Transverse colon (tissue), 4 donors: ENCODE measurements around the gene KRT85. TPM values are rescaled to one million over a fixed set of nuclear protein-coding genes. Genes with fewer than 3 reads are reported as not detected.

ENCODE experiments used
- DNase-seq: peaks from one replicate; pipeline ENCODE4 v3.0.0-alpha.2; 2019
- H3K27ac ChIP-seq, 4 donors: fragments of 200-600 bp; sonication (generic); 2 replicates each; pipeline ENCODE4 v1.5.1; 2016 to 2018; ENCODE audit warnings: inconsistent platforms in 4 of 4
- H3K27me3 ChIP-seq: fragments of 200-600 bp; sonication (generic); 2 replicates; pipeline ENCODE4 v1.5.1; 2017; ENCODE audit warnings: inconsistent platforms
- H3K36me3 ChIP-seq, 4 donors: fragments of 200-600 bp; sonication (generic); 2 replicates each; pipeline ENCODE4 v1.5.1; 2017 to 2019; ENCODE audit warnings: inconsistent platforms in 4 of 4
- H3K4me1 ChIP-seq, 4 donors: fragments of 200-600 bp; sonication (generic); 2 replicates each; pipeline ENCODE4 v1.5.1; 2017 to 2020; ENCODE audit warnings: inconsistent platforms in 4 of 4
- H3K4me3 ChIP-seq, 4 donors: fragments of 200-600 bp; sonication (generic); 1 replicate in 1 of 4; 2 replicates in 3 of 4; pipeline versions ENCODE4 v1.5.1 to v1.6.1; 2017 to 2019; ENCODE audit warnings: inconsistent platforms in 4 of 4
- H3K9me3 ChIP-seq, 2 donors: fragments of 200-600 bp; sonication (generic); 2 replicates each; pipeline ENCODE4 v1.5.1; 2017 to 2019; ENCODE audit warnings: inconsistent platforms in 2 of 2
- EP300 ChIP-seq: sonication (generic); formaldehyde crosslinking; IDR thresholded peaks from one replicate; pipeline ENCODE4 v1.6.1; 2017; ENCODE audit warnings: antibody characterized with exemption, low read depth
- POLR2A ChIP-seq: fragments of 450-650 bp; IDR thresholded peaks from one replicate; pipeline ENCODE4 v1.6.1; 2016; ENCODE audit warnings: antibody characterized with exemption, mild to moderate bottlenecking, moderate library complexity
- POLR2AphosphoS5 ChIP-seq, 3 donors: sonication (generic); formaldehyde crosslinking; IDR thresholded peaks; one replicate each; pipeline ENCODE4 v1.6.1; 2016; ENCODE audit warnings: antibody characterized with exemption in 3 of 3
- WGBS, 2 donors: methylation state at CpG; one replicate each; pipeline ENCODE4 v1.1.5; 2018; ENCODE audit warnings: low coverage in 1 of 2; 5-methylcytosine and 5-hydroxymethylcytosine counted together
- in situ Hi-C, 4 donors: fragments of 200-750 bp; cut with MboI; loops; one replicate each; pipeline versions ENCODE4 v1.15.0 to v1.15.1; 2017; ENCODE audit warnings: low sequenced_read_pairs in 3 of 4, low pct_ligation_motif_present in 1 of 4, low pct_unique_long_range_greater_than_20kb in 1 of 4
- intact Hi-C: fragments of 100-400 bp; cut with DNase I; formaldehyde crosslinking; loops from one replicate; pipeline ENCODE4 v1.15.1; 2023; ENCODE audit warnings: low total_unique reads
- total RNA-seq, 4 donors: library from RNA; depleted of rRNA; stranded (reverse); fragments of >200 nt; gene quantifications; one replicate each; pipeline ENCODE4 v1.1.0, GENCODE V29; 2016
- TF ChIP-seq, protein P1 (sequence below), 5 experiments: fragments of 200-600 bp in 3 of 5; fragments of 450-650 bp in 2 of 5; sonication (generic) in 3 of 5; IDR thresholded peaks; 1 replicate in 2 of 5; 2 replicates in 3 of 5; pipeline ENCODE4 v1.5.1; 2016 to 2017; ENCODE audit warnings: antibody characterized with exemption in 5 of 5, inconsistent platforms in 3 of 5, mild to moderate bottlenecking in 2 of 5, moderate library complexity in 1 of 5

Gene KRT85
- not detected for total RNA-seq

DNA sequence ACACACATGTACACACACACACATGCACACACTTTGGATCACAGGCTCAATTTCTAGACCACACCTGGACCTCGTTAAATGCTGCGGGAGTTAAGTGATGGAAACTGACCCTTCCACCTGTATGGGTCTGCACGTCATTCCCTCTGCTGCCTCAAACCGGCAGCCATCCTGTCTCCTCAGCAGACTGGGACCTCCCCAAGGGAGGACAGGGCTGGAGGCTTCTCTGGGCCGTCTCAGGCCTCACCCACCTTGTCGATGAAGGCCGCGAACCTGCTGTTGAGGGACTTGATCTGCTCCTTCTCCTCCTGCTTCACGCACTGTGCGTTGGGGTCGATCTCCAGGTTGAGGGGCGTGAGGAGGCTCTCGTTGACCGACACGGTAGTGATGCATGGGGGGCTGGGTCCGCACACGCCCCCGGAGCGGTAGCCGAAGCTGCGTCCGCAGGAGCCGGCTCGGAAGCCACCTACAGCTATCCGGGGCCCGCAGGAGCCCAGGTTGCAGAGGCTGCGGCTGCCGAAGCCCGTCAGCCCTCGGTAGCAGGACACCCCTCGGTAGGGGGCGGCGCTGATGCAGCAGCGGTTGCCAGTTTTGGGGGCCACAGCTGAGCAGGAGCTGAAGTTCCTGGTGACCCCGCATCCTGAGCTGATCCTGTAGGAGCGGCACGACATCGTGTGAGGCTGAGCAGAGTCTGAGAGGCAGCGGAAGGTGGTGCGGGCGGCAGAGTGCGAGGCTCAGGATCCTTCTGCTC lies at the start of gene KRT85:
Gene KRT85, minus strand, starts transcription at position 744 of the 748 bp plus-strand sequence. Its CDS starts 76 bp downstream, at position 668.
- no peaks in the 10 kb centered on the region for H3K36me3 ChIP-seq
- H3K4me1 ChIP-seq, result peaks cover 0 to 5% (median 0%) of the 10 kb centered on the region in 4 donors
- intact Hi-C loops, result no loop called here
- TF ChIP-seq POLR2A (no peak), POLR2AphosphoS5 (IDR thresholded peaks at IDR 0.05) (no peak), EP300 (no peak)
- TF ChIP-seq, protein P1, sequence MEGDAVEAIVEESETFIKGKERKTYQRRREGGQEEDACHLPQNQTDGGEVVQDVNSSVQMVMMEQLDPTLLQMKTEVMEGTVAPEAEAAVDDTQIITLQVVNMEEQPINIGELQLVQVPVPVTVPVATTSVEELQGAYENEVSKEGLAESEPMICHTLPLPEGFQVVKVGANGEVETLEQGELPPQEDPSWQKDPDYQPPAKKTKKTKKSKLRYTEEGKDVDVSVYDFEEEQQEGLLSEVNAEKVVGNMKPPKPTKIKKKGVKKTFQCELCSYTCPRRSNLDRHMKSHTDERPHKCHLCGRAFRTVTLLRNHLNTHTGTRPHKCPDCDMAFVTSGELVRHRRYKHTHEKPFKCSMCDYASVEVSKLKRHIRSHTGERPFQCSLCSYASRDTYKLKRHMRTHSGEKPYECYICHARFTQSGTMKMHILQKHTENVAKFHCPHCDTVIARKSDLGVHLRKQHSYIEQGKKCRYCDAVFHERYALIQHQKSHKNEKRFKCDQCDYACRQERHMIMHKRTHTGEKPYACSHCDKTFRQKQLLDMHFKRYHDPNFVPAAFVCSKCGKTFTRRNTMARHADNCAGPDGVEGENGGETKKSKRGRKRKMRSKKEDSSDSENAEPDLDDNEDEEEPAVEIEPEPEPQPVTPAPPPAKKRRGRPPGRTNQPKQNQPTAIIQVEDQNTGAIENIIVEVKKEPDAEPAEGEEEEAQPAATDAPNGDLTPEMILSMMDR (IDR thresholded peaks at IDR 0.05), result no peak
- H3K4me3 ChIP-seq, result no peak within 1 kb of the TSS
- H3K27me3 ChIP-seq, result no peaks in the 10 kb centered on the region
- DNase-seq, result no peak
- in situ Hi-C loops, result no loop called here
- no peaks in the 10 kb centered on the region for H3K9me3 ChIP-seq
- WGBS, 2 donors, result 60 to 87% methylated on average over 1 to 24 of the region's 42 CpGs
- H3K27ac ChIP-seq, result no peak within 1 kb of the TSS

DNA sequence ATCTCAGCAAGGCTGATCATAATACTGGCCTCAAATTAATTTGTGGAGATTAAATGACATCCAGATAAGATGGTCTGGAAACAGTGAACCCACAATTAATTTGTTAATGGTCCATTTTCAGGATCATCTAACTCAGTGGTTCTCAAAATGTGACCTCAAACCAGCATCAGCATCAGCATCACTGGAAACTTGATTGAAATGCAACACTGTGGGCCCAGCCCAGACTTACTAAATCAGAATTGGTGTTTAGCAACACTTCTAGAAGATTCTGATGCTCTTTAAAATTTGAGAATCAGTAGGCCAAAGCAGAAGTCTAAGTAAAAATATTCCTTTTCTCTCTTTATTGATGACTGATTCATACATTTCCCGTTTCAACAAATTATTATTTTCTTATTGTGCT lies 49.5 kb upstream of the KRT85 start:
- in situ Hi-C loops, result no loop called here
- peaks cover 0 to 14% (median 0%) of the 10 kb centered on the region in 4 donors for H3K4me1 ChIP-seq
- WGBS, 2 donors, result 84 to 100% methylated on average over 1 of the region's 1 CpG
- H3K4me3 ChIP-seq, result no peak overlapping the region
- H3K27me3 ChIP-seq, result no peaks in the 10 kb centered on the region
- no peaks in the 10 kb centered on the region for H3K9me3 ChIP-seq
- peak overlapping the region in 3 of 4 donors; percentile 27 to 38 (median 34) for H3K27ac ChIP-seq
- intact Hi-C loops, result no loop called here
- no peak for DNase-seq
- TF ChIP-seq EP300, result no peak
- no peak for TF ChIP-seq POLR2A
- TF ChIP-seq, protein P1 (IDR thresholded peaks at IDR 0.05), result no peak
- TF ChIP-seq POLR2AphosphoS5 (IDR thresholded peaks at IDR 0.05), result no peak
- no peaks in the 10 kb centered on the region for H3K36me3 ChIP-seq

DNA sequence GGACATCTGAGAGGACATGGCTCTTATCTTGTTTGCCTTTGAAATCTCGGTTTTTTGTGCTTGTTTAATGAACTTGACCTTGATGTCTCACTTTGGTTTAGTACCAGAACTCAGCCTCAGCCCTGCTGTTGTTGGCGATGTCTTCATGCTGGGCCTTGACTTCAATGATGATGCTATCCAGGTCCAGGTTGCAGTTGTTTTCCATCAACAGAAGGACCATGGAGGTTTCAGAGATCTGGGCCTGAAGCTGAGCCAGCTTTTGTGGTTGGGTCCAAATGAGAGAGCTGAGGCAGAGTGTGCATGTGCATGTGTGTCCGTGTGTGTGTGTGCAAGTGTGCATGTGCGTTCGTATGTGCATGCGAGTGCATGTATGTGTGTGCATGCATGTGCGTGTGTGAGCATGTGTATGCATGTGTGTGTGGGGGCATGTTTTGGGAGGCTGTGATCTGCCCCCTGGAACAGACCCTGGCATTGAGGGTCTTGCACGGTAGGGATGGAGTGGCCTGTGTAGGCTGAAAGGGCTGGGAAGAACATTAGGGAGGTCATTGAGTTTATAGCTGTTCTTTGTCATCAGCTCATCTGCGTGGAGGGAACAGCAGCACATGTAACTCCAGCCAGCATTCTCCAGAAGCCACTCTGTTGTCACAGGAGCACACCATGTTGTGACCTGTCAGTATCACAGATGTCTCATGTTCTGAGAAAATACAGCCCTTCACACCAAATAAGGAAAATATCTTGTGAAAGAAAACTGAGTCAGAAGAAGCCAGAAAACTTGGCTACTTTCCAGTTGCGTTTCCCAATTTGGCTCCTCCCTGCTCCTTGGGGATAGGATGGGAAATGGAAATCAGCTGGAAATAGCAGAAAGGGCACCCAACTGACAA lies 48.8 kb upstream of the KRT85 start:
- peak; percentile 26 for DNase-seq
- TF ChIP-seq POLR2A (no peak), EP300 (peak; percentile 16), POLR2AphosphoS5 (IDR thresholded peaks at IDR 0.05) (peak; percentile 72 to 87 (median 80))
- TF ChIP-seq, protein P1 (IDR thresholded peaks at IDR 0.05), result no peak
- 60 to 67% methylated on average over 1 to 10 of the region's 10 CpGs for WGBS, 2 donors
- Histone ChIP-seq H3K27ac (peak overlapping the region; percentile 40 to 67 (median 46)), H3K36me3 (no peaks in the 10 kb centered on the region), H3K9me3 (no peaks in the 10 kb centered on the region), H3K4me3 (no peak overlapping the region), H3K27me3 (no peaks in the 10 kb centered on the region), H3K4me1 (peaks cover 0 to 14% (median 0%) of the 10 kb centered on the region in 4 donors)
- in situ Hi-C loops, result no loop called here
- intact Hi-C loops, result no loop called here

DNA sequence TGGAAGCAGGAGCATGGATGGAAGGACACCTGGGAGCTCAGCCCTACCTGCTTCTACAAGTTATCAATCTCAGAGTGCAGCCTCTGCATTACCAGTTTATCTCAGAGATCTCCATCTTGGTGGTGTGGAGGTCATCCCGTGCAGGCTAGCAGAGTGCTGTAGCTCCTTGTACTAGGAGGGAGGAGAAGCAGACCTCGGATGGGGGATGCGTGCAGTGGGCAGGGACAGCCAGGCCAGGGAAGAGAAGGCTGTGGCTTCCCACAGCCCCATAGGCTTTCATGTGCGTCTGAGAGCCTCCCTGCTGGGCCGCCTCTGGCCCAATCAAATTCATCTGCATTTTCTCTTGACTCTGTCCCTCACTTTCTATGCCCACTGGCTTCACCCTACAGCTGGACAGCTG lies 47.7 kb upstream of the KRT85 start:
- no peak for DNase-seq
- Histone ChIP-seq H3K9me3 (no peaks in the 10 kb centered on the region), H3K36me3 (no peaks in the 10 kb centered on the region), H3K27ac (peak overlapping the region in 2 of 4 donors; percentile 49 to 67), H3K4me3 (no peak overlapping the region), H3K27me3 (no peaks in the 10 kb centered on the region), H3K4me1 (peaks cover 0 to 14% (median 0%) of the 10 kb centered on the region in 4 donors)
- in situ Hi-C loops, result no loop called here
- 83% methylated on average over 5 of the region's 5 CpGs; no CpG with 5 or more reads in 1 of the 2 donors for WGBS, 2 donors
- intact Hi-C loops, result no loop called here
- TF ChIP-seq POLR2AphosphoS5 (IDR thresholded peaks at IDR 0.05) (no peak), POLR2A (no peak), EP300 (no peak)
- TF ChIP-seq, protein P1 (IDR thresholded peaks at IDR 0.05), result no peak
